HepG2 (cell line): ENCODE results near the gene STBD1. TPM values are rescaled to one million over a fixed set of nuclear protein-coding genes. Genes with fewer than 3 reads are reported as not detected.

Experiments
- ATAC-seq: fragments of 200-7000 bp; cut with Tn5 transposase; 3 replicates; pipeline ENCODE4 v1.9.1; 2020; ENCODE audit warnings: mild to moderate bottlenecking, moderate library complexity
- BruUV-seq: library from RNA; stranded (reverse); fragments of 400-500 nt; replicated peaks from 2 replicates; lab custom pipeline; 2021; lab: Mats Ljungman, UMichigan
- CTCF ChIA-PET: fragments of 300-600 bp; formaldehyde crosslinking; extraction: SDS; loops from one replicate; lab custom pipeline; 2021; ENCODE audit warnings: low total read pairs, inconsistent platforms, low intra/inter-chr PET ratio; lab: Yijun Ruan, JAX
- POLR2A ChIA-PET: fragments of 350-600 bp; sonication (Branson Sonifier 250); formaldehyde crosslinking; loops from one replicate; lab custom pipeline; 2020; ENCODE audit warnings: antibody characterized with exemption, inconsistent platforms; lab: Yijun Ruan, JAX
- DNase-seq: peaks from one replicate; pipeline ENCODE4 v3.0.0-alpha.2; 2015; ENCODE audit warnings: low spot score
- FAIRE-seq: peaks from 3 replicates; lab custom pipeline; 2011; peaks lifted over from hg19 to GRCh38; lab: Jason Lieb, UNC
- H2AFZ ChIP-seq: one replicate; pipeline ENCODE4 v1.6.1; 2011; ENCODE audit warnings: low read length, inconsistent platforms
- H3K27ac ChIP-seq: fragments of 300-600 bp; 3 replicates; pipeline ENCODE4 v1.8.0; 2011; ENCODE audit warnings: mixed run types, mild to moderate bottlenecking, mixed read lengths, low read length, inconsistent platforms; ENCODE audit not compliant: insufficient read depth; ENCODE audit errors: extremely low read length
- H3K27me3 ChIP-seq, 2 experiments: fragments of 200-600 bp in 1 of 2; 2 replicates in 1 of 2; 3 replicates in 1 of 2; pipeline versions ENCODE4 v1.6.0 to v1.8.0; 2011; ENCODE audit warnings: low read length in 2 of 2, mild to moderate bottlenecking in 2 of 2, moderate library complexity in 2 of 2, inconsistent platforms in 1 of 2; ENCODE audit not compliant: insufficient read depth in 2 of 2, control insufficient read depth in 1 of 2
- H3K36me3 ChIP-seq, 2 experiments: fragments of 200-600 bp in 1 of 2; replicated peaks in 1 of 2; 2 replicates in 1 of 2; 3 replicates in 1 of 2; pipeline versions ENCODE4 v1.5.1 to v1.8.0; 2011; ENCODE audit warnings: low read length in 2 of 2, inconsistent platforms in 1 of 2; ENCODE audit not compliant: insufficient read depth in 2 of 2, control insufficient read depth in 1 of 2
- H3K4me1 ChIP-seq: 2 replicates; pipeline ENCODE4 v1.5.1; 2012; ENCODE audit warnings: low read length, inconsistent platforms; ENCODE audit not compliant: insufficient read depth
- H3K4me2 ChIP-seq: 2 replicates; pipeline ENCODE4 v1.6.0; 2011; ENCODE audit warnings: low read depth, low read length, inconsistent platforms
- H3K4me3 ChIP-seq, 3 experiments: fragments of 200-600 bp in 1 of 3; sonication (generic), shearing (Covaris generic) in 1 of 3; replicated peaks in 1 of 3; 2 replicates each; pipeline ENCODE4 v1.5.1; 2011 to 2016; ENCODE audit warnings: low read length in 3 of 3, inconsistent platforms in 2 of 3, low read depth in 2 of 3, mild to moderate bottlenecking in 2 of 3, control low read depth in 1 of 3, mixed read lengths in 1 of 3; ENCODE audit not compliant: insufficient read depth in 1 of 3
- H3K79me2 ChIP-seq: one replicate; pipeline ENCODE4 v1.6.1; 2011; ENCODE audit warnings: low read length, inconsistent platforms; ENCODE audit not compliant: insufficient read depth
- H3K9ac ChIP-seq: 2 replicates; pipeline ENCODE4 v1.6.0; 2011; ENCODE audit warnings: mild to moderate bottlenecking, low read depth, low read length, inconsistent platforms; ENCODE audit not compliant: insufficient read depth
- H3K9me3 ChIP-seq: 2 replicates; pipeline ENCODE4 v1.5.1; 2012; ENCODE audit warnings: mild to moderate bottlenecking, low read length
- H4K20me1 ChIP-seq: 2 replicates; pipeline ENCODE4 v1.6.0; 2011; ENCODE audit warnings: inconsistent platforms, mild to moderate bottlenecking, low read length, moderate library complexity; ENCODE audit not compliant: insufficient read depth
- ETV6 ChIP-seq: sonication (generic); formaldehyde crosslinking; conservative IDR thresholded peaks from 2 replicates; pipeline ENCODE4 v1.4.0; 2020; ENCODE audit warnings: missing genetic modification reagents
- KAT2B ChIP-seq: fragments of 150-350 bp; IDR thresholded peaks from 2 replicates; pipeline ENCODE4 v1.6.1; 2014; ENCODE audit warnings: low read depth, low read length, borderline replicate concordance
- MAFF ChIP-seq: IDR thresholded peaks from 2 replicates; pipeline ENCODE4 v1.6.1; 2011; ENCODE audit warnings: low read depth, low read length, improper control_type of control experiment
- MAFK ChIP-seq, 2 experiments: IDR thresholded peaks in 1 of 2; conservative IDR thresholded peaks in 1 of 2; 2 replicates each; pipeline ENCODE4 v1.6.1; 2011; ENCODE audit warnings: improper control_type of control experiment in 2 of 2, low read length in 2 of 2
- TBL1XR1 ChIP-seq: fragments of 150-350 bp; IDR thresholded peaks from 2 replicates; pipeline ENCODE4 v1.6.1; 2014; ENCODE audit warnings: borderline replicate concordance, low read length; ENCODE audit not compliant: partially characterized antibody
- TFDP1 ChIP-seq: IDR thresholded peaks from 2 replicates; pipeline ENCODE4 v1.6.1; 2016; ENCODE audit warnings: missing compliant biosample characterization, missing genetic modification reagents, borderline replicate concordance
- ZFP36 ChIP-seq: fragments of 150-350 bp; IDR thresholded peaks from 2 replicates; pipeline ENCODE4 v1.6.1; 2018; ENCODE audit warnings: borderline replicate concordance, low read length, low read depth; ENCODE audit not compliant: partially characterized antibody
- ZNF143 ChIP-seq: sonication (generic); formaldehyde crosslinking; IDR thresholded peaks from 2 replicates; pipeline ENCODE4 v1.4.0; 2020; ENCODE audit warnings: missing genetic modification reagents
- ZNF326 ChIP-seq: sonication (generic); formaldehyde crosslinking; IDR thresholded peaks from 2 replicates; pipeline ENCODE4 v1.4.0; 2020; ENCODE audit warnings: missing genetic modification reagents, borderline replicate concordance
- ZNF792 ChIP-seq: IDR thresholded peaks from 2 replicates; pipeline ENCODE4 v1.6.1; 2016
- WGBS: methylation state at CpG from one replicate; pipeline ENCODE4 v1.1.6; 2017; ENCODE audit warnings: low lambda C conversion rate; 5-methylcytosine and 5-hydroxymethylcytosine counted together
- in situ Hi-C: cut with HindIII; loops from 2 replicates; pipeline ENCODE4 v1.10.0; 2017; ENCODE audit warnings: low pct_unique_long_range_greater_than_20kb; ENCODE audit not compliant: extremely low pct_ligation_motif_present
- intact Hi-C: fragments of 100-400 bp; cut with micrococcal nuclease; formaldehyde crosslinking; loops from one replicate; pipeline ENCODE4 v1.10.0; 2022; ENCODE audit not compliant: unreplicated experiment
- polyA plus RNA-seq, 8 experiments: library from polyadenylated mRNA; depleted of rRNA in 3 of 8; stranded (reverse) in 7 of 8; unstranded in 1 of 8; fragments of >200 nt; fragmentation: Illumina TruSeq in 4 of 8; extraction: Trizol in 4 of 8; gene quantifications; 2 replicates each; pipeline versions ENCODE4 v1.2.1 to v1.2.3, GENCODE V29; 2011 to 2016; ENCODE audit warnings: low read depth in 4 of 8, missing spikeins in 1 of 8, mixed read lengths in 1 of 8; ENCODE audit not compliant: insufficient read depth in 1 of 8
- total RNA-seq, 5 experiments: library from RNA; depleted of rRNA; stranded (reverse); fragments of >200 nt; fragmentation: Illumina TruSeq; extraction: Trizol; gene quantifications; 2 replicates each; pipeline ENCODE4 v1.2.3, GENCODE V29; 2016; ENCODE audit warnings: low read depth in 1 of 5

Gene STBD1
- total and polyA plus RNA-seq, 2 of the 13 experiments (the other 11 are each of a cell fraction or from before 2014, with no cell fraction given), result 2.8 to 4.3 TPM

DNA sequence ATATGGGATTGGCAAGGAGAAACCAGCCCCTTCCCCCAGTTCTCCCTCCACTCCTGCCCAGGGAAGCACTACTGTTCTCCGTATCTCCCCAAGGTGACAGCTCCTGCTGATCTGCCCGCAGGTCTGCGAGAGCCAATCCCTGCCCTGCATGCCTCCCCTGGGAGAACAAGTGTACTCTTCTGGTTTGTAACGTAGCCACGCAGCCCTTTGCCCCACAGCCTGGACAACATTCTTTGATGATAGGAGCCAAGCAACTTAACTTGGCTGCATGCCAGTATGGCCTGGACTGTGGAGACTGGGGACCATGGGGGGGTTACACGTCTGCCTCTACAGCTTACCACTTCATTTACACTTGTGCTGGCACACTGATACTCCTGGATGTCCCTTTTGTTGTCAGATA is 2.0 kb downstream of the STBD1 start (continued):
- TF ChIP-seq ZNF143 (CRISPR knock-in tag), result no peak
- no peak for TF ChIP-seq ZNF326 (CRISPR knock-in tag)
- no peak for TF ChIP-seq KAT2B
- TF ChIP-seq ZNF792 (CRISPR knock-in tag), result peak; percentile 70; the same call in 1 of the 2 replicates
- no peak for TF ChIP-seq TFDP1 (CRISPR knock-in tag)

DNA sequence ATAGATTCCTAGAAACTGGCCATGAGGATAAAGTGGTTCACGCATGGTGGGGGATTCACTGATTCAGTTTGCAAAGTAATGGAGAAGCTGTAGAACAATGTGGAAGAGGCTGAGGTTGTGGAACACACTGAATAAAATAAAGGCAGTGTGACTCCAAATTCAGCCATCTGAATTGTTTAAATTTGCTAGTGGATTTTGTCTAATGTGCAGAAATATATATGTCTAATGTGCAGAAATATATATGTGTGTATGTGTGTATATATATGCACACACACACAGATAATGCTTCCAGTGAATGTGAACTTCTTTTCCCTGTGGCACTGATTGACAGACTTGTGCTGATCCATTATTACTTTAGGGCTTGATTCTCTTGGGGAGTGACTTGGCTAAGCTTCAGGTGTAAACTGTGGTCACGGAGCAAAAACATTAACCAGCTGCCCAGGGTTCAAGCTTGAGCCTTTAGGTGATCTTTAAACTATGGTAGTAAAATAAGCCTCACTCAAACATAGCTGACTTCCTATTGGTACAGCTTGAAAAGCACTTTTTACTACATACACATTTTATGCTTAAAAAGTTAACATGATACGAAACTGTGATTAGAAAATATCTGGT is 3.5 kb downstream of the STBD1 start:
- Histone ChIP-seq H3K9ac (no peak overlapping the region), H3K4me2 (no peak overlapping the region; the same call in 1 of the 2 replicates), H4K20me1 (no peaks in the 10 kb centered on the region), H3K36me3 (peaks cover 4 to 7% of the 10 kb centered on the region in 2 experiments; a peak in 3 of 5 replicates), H2AFZ (no peak overlapping the region), H3K27me3 (no peaks in the 10 kb centered on the region; a peak in 1 of 5 replicates), H3K9me3 (no peaks in the 10 kb centered on the region), H3K79me2 (peaks cover 10% of the 10 kb centered on the region), H3K4me1 (peaks cover 69% of the 10 kb centered on the region), H3K4me3 (no peak overlapping the region), H3K27ac (no peak overlapping the region)
- no peak for TF ChIP-seq ZFP36
- peak; percentile 53 for TF ChIP-seq MAFF
- no peak for TF ChIP-seq ETV6
- no peak for TF ChIP-seq TBL1XR1
- TF ChIP-seq MAFK (conservative IDR thresholded peaks at IDR 0.05 in 1 of 2, IDR thresholded peaks at IDR 0.05 in 1 of 2; ENCODE audit: low read length in 2 of 2), result peak; percentile 4 to 62; a peak in 2 of 4 replicates
- intact Hi-C loops, result loop anchor here (2.0 kb wide), 1 partner anchor 59 kb away; the partner anchor contains the start of gene FAM47E
- in situ Hi-C loops, result loop anchor here (10.0 kb wide), 1 partner anchor 135 kb away; no protein-coding TSS in a partner anchor
- WGBS, result 70% methylated on average over 3 of the region's 3 CpGs
- ATAC-seq (no peak), FAIRE-seq (no peak), DNase-seq (no peak)
- ChIA-PET CTCF (no interaction called here), POLR2A (no interaction called here)
- no TSS peak for BruUV-seq
